Astrocyte of the cerebellum (primary cell): ENCODE measurements around the gene MFSD6.

Experiments used
- DNase-seq: peaks from one replicate; pipeline ENCODE4 v3.0.0-alpha.2; 2011; ENCODE audit warnings: low read depth
- H3K4me3 ChIP-seq: 2 replicates; pipeline ENCODE4 v1.5.1; 2011; ENCODE audit warnings: mild to moderate bottlenecking, low read depth, low read length, moderate library complexity
- in situ Hi-C: cut with HindIII; loops from 2 replicates; pipeline ENCODE4 v1.10.0; 2017; ENCODE audit warnings: low sequenced_read_pairs
- TF ChIP-seq, protein P1 (sequence below): IDR thresholded peaks from 2 replicates; pipeline ENCODE4 v1.5.1; 2012; ENCODE audit warnings: low read length, low read depth, moderate library complexity, mild to moderate bottlenecking; ENCODE audit errors: missing control alignments

The MFSD6 gene

DNA sequence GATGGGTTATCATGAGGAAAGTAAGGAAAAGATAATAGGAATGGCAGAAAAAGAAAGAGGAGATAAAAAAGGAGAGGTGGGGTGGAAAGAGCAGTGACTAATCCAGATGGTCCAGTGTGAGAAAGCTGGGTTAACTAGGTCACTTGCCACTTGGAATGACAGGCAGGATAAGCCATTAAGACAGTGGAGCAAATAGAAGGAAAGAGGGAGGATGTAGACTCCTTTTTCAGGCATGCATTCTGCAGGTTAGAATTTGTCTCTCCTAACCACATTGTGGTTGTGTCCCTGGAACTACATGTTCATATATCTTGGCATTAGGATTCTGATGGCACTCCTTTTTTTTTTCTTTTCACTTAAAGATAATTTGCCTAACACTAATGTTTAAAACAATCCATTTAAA, 139.7 kb downstream of the MFSD6 start:
- TF ChIP-seq, protein P1, sequence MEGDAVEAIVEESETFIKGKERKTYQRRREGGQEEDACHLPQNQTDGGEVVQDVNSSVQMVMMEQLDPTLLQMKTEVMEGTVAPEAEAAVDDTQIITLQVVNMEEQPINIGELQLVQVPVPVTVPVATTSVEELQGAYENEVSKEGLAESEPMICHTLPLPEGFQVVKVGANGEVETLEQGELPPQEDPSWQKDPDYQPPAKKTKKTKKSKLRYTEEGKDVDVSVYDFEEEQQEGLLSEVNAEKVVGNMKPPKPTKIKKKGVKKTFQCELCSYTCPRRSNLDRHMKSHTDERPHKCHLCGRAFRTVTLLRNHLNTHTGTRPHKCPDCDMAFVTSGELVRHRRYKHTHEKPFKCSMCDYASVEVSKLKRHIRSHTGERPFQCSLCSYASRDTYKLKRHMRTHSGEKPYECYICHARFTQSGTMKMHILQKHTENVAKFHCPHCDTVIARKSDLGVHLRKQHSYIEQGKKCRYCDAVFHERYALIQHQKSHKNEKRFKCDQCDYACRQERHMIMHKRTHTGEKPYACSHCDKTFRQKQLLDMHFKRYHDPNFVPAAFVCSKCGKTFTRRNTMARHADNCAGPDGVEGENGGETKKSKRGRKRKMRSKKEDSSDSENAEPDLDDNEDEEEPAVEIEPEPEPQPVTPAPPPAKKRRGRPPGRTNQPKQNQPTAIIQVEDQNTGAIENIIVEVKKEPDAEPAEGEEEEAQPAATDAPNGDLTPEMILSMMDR: no peak
- in situ Hi-C loops: no loop called here
- no peak overlapping the region for H3K4me3 ChIP-seq
- DNase-seq: no peak

DNA sequence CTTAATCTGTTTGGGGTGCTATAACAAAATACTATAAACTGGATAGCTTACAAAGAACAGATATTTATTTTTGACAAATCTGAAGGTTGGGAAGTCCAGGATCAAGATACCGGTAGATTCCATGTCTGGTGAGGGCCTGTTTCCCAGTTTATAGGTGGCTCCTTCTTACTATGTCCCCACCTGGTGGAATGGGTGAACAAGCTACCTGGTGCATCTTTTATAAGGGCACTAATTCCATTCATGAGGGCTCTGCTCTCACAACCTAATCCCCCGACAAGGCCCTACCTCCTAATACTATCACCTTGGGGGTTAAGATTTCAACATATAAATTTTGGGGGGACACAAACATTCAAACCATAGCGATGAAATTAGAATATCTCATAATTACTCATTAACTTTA, 142.0 kb downstream of the MFSD6 start:
- TF ChIP-seq, protein P1: no peak
- in situ Hi-C loops: no loop called here
- no peak overlapping the region for H3K4me3 ChIP-seq
- DNase-seq: no peak
